GM21526 (cell line): ENCODE measurements around the gene TP53I3.
"Not testable (repeated sequence)": the region's sequence is repeated elsewhere in the genome, so short reads cannot be mapped to it uniquely, and the experiment has no call there.

Experiments used
- ATAC-seq: cut with Tn5 transposase; IDR thresholded peaks from one replicate; pipeline ENCODE4 v1.9.1; 2021; ENCODE audit warnings: moderate library complexity; ENCODE audit not compliant: unreplicated experiment, low FRiP score

Gene TP53I3

DNA sequence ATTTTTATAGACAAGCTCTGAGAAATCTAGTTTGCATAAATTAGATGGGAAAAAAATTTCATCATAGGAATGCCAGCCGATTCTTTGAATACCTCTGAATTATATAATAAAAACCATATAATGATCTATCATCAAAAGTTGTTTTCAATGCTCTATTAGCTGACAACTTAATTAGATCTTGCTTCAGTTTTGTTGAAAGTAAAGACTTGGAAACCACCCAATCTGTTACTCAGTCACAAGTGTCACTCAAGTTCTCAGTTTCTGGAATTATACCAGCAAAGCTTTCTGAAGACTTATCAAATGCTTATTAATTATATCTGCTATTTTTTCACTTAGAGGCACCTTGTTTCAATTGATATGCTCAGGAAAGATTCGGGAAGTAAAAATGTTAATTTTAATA lies 17.4 kb upstream of the TP53I3 start:
- no peak for ATAC-seq

DNA sequence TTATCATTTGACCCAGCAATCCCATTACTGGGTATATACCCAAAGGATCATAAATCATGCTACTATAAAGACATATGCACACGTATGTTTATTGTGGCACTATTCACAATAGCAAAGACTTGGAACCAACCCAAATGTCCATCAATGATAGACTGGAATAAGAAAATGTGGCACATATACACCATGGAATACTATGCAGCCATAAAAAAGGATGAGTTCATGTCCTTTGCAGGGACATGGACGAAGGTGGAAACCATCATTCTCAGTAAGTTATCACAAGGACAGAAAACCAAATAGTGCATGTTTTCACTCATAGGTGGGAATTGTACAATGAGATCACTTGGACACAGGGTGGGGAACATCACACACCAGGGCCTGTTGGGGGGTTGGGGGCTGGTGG lies 16.1 kb upstream of the TP53I3 start:
- ATAC-seq = not testable (repeated sequence)

DNA sequence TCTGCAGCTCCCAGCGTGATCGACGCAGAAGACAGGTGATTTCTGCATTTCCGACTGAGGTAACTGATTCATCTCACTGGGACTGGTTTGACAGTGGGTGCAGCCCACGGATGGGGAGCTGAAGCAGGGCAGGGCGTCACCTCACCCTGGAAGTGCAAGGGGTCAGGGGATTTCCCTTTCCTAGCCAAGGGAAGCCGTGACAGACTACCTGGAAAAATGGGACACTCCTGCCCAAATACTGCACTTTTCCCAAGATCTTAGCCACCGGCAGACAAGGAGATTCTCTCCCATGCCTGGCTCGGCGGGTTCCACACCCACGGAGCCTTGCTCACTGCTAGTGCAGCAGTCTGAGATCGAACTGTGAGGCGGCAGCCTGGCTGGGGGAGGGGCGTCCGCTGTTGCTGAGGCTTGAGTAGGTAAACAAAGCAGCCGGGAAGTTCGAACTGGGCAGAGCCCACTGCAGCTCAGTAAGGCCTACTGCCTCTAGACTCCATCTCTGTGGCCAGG lies 10.6 kb upstream of the TP53I3 start:
- not testable (repeated sequence) for ATAC-seq

DNA sequence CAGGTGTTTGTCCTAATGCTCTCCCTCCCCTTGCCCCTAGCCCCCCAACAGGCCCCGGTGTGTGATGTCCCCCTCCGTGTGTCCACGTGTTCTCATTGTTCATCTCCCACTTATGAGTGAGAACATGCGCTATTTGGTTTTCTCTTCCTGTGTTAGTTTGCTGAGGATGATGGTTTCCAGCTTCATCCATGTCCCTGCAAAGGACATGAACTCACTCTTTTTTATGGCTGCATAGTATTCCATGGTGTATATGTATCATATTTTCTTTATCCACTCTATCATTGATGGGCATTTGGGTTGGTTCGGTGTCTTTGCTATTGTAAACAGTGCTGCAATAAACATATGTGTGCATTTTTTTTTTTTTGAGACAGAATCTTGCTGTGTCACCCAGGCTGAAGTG lies 8.6 kb upstream of the TP53I3 start:
- not testable (repeated sequence) for ATAC-seq

DNA sequence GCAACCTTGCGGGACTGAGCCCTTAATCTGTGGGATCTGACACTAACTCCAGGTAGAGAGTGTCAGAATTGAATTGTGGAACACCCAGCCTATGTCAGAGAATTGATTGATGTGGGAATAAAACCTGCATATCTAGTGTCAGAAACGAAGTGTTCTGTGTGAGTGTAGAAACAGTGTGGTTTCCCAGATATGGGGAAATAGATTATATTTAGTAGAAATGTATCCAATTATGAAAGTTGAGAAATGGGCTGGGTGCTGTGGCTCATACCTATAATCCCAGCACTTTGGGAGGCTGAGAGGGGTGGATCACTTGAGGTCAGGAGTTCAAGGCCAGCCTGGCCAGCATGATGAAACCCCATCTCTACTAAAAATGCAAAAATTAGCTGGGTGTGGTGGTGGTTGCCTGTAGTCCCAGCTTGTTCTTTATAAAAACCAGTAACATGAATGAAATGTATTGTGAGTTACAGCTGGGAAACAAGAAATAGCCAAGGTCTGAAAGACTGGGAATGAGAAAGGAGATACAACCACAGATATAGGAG lies 4.3 kb upstream of the TP53I3 start:
- ATAC-seq = no peak

DNA sequence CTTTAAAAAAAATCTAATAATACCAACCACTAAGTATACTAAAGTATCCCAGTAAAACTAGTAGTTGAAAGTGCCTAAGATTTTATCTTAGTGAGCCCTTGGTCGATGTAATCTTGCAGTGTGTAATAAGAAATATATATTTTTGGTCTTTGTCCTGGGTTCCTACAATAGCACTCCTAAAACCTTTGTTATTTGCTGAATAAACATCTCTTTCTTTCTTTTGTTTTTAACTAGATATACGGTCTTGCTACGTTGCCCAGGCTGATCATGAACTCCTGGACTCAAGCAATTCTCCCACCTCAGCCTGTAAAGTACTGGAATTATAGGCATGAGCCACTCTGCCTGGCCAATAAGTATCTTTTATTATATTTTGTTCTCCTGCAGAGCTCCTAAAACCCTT lies 2.4 kb upstream of the TP53I3 start:
- ATAC-seq = no peak

- no peak for ATAC-seq
Measured at GRCh38 chr2:24086241-24086640, 1.6 kb upstream of the TP53I3 start.

GRCh38 chr2:24085200-24085489 lies 511 bp upstream of the TP53I3 start:
- ATAC-seq = no peak

GRCh38 chr2:24083567-24084385 lies 858 bp downstream of the TP53I3 start:
- peak; percentile 69 for ATAC-seq

DNA sequence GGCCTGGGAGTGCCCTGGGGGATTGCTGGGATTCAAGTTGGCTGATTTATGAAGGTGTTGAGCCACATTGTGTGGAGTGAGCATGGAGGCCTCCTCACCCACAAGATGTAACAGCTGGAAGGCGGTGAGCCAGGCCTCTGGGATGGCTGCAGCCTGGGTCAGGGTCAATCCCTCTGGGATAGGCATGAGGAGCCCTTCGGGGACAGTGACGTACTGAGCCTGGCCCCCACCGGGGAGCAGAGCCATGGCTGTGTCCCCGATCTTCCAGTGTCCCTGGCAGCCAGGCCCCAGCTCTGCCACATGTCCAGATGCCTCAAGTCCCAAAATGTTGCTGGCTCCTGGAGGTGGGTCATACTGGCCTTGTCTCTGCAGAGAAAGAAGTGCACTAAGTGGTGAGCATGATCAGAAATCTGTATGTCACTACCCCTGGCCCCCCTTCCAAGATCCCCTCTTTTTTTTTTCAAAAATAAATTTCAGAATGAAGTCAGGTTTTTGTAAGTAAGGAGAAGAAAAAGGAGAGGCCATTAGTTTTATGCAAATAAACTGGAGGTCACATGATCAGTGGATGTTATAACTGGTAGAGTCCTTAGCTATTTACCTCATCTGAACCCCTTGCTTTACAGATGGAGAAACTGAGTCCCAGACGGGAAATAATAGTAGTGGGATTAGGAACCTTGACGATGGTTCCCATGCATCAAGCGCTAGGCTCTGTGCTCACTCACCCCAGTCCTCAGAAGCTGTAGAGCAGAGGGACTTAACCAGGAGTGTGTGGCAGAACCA lies 1.7 kb downstream of the TP53I3 start:
- no peak for ATAC-seq

DNA sequence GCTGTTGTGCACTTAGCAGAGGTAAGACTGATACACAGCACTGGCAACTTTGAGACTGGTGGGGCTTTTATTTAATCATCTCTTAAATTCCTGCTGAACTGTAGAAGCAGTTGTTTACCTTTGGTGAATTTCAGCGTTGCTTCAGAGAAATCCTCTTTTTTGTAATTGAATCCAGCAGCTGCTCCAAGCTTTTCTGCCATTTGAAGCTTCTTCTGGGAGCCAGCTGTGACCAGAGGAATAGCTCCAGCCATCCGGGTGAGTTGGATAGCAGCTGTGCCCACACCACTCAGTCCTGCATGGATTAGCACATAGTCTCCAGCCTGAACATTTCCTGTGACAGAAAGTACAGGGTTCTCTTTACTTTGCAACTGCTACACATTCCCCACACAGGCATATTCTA lies 3.9 kb downstream of the TP53I3 start:
- ATAC-seq = no peak

DNA sequence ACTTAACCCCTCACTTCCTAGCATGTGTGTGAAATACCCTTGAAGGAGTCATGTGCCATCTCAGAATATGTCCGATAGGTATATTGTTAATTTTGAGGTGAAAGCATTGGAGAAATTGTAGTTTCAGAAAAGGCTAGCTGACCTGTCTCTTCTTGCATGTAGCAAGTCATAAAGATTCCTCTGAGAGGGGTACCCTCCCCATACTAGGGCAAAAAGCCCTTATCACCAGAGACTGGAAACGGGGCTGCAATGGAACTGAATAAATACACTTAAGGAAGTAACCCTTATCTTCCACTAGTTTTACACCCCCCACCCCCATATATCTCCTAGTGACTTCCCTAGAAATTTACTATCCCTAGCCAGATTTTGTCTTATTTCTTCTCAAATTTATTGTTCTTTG lies 6.8 kb downstream of the TP53I3 start:
- ATAC-seq = no peak

DNA sequence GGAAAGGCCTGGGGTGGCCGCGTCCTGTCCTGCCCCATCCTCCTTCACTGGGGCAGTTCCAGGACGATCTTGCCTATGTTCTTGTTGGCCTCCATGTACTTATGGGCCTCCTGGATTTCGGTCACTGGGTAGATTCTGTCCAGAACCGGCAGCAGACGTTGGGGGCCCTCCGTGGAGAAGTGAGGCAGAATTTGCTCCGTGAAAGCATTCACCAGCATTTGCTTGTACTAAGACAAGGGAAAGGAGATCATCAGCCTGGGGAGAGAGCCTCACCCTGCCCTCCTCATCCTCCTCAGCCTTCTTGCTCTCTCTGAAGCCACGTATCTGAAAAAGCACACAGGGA lies 7.1 kb downstream of the TP53I3 start:
- no peak for ATAC-seq

DNA sequence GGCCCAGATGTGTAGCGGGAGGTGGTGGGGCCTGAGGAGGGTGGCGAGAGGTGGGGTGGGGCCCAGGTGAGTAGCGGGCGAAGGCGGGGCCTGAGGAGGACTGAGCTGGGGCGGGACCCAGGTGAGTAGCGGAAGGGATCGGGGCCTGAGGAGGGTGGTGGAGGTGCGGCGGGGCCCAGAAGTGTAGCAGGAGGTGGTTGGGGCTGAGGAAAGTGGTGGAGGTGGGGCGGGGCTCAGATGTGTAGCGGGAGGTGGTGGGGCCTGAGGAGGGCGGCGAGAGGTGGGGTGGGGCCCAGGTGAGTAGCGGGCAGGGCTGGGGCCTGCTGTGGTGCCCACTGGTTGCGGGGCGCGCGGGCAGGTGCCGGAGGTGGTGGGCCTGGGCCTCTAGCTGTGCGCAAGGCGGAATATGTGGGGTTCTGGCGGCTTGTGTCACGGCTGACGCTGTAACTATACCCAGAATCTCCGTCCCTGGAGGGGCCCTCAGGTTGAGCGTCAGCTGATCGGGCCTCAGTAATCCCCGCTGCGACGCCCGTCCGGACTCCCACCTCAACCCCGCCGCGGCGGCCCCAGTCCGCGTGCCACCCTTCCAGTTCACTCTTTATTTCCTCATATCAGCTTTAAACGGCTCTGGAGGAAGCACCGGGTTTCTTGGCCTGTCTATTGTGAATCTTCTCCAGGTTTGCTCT lies 7.6 kb downstream of the TP53I3 start:
- peak; percentile 4 for ATAC-seq

DNA sequence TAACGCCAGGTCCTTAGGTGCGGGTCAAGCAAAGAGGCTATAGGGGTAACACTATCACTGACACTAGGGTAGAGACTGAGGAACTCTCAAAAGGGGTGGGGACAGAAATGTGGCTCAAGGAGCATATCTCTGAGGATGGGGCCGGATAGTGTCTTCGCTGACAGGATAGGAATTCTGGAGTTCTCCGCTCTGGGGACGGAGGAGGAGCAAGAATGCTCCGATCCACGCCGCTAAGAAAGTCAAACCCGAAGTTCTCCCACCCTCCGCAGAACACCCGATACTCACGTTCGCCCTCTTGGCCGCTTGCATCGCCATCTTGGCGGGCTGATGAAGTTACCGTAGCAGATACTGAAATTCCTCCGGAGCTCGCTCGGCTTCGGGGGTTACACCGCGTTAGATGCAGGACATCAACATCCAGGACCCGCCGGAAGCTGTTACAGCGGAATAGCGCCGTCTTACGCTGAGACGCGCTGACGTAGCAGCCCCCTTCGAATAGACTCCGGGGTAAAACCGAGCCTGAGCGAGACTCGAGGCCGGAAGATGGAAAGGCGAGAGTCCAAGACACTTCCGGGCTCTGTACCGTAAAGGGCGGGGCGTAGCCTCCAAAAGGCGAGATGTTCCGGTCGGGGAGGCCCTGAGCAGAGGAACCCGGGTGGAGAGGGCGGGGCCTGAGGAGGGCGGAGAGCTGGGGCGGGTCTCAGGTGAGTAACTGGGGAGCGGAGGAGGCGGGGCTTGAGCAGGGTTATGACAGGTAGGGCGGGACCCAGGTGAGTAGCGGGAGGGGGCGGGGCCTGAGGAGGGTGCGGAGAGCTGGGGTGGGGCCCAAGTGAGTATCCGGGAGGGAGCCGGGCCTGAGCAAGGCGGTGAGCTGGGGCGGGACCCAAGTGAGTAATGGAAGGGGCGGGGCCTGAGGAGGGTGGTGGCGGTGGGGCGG lies 8.5 kb downstream of the TP53I3 start, which contains the start of gene SF3B6:
TSS of gene SF3B6 (minus strand) at position 412 of the 934 bp plus-strand sequence. CDS start at position 315, 97 bp downstream.
- peak; percentile 92 for ATAC-seq

GRCh38 chr2:24075259-24075658 lies 9.4 kb downstream of the TP53I3 start:
- no peak for ATAC-seq

- no peak for ATAC-seq
Measured at GRCh38 chr2:24073816-24074215, 10.8 kb downstream of the TP53I3 start.

DNA sequence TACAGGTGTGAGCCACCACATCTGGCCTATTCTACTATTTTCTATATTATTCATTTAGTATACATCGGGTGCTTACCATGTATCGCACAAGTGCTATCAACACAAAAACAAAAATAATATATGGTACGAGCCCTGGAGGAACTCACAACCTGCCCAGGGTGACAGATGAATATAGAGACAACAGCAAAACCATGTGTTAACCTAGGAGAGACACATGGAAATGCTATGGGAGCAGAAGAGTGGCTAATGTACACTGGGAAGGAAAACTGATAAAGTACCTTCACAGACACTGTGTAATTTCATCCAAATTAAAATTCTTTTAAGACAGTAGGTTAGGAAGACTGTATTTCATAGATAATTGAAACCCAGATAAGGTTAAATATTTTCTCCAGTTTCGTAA lies 12.4 kb downstream of the TP53I3 start:
- no peak for ATAC-seq

- ATAC-seq = no peak
Measured at GRCh38 chr2:24065341-24065740, 19.3 kb downstream of the TP53I3 start.
